HG03575 (cell line): Measurements from ENCODE around the gene RTN4R.

ENCODE experiments used
- ATAC-seq: cut with Tn5 transposase; IDR thresholded peaks from one replicate; pipeline ENCODE4 v1.9.1; 2021; ENCODE audit not compliant: unreplicated experiment, insufficient number of reproducible peaks, low FRiP score; ENCODE audit errors: extremely low read depth

The RTN4R gene

DNA sequence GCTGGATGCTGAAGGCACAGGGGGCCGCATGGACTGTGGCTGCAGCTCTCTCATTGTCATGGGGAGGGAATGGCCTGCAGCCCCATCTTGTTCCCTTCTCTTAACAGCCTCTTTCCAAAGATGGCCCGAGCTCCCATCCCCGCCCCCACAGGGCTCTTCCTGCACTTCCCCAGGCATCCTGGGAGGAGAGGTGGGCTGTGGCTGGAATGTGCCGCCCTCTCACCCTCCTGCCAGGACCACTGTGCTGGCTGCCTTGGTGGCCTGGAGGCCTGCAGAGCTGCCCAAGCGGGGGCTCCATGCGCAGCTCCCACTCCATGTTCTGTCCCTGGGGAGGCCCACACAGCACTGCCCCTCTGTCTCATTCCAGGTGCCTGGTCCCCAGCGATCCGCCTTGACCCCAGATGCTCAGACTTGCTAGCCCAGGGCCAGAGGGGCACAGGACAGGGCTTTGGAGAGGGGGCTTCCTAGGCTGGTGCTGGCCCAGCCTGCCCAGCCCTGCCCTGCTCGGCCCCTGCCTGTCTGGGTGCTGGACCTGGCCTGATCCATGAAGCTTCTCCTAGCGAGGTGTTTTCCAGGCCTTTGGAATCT is 56.6 kb downstream of the RTN4R start:
- ATAC-seq: no peak

DNA sequence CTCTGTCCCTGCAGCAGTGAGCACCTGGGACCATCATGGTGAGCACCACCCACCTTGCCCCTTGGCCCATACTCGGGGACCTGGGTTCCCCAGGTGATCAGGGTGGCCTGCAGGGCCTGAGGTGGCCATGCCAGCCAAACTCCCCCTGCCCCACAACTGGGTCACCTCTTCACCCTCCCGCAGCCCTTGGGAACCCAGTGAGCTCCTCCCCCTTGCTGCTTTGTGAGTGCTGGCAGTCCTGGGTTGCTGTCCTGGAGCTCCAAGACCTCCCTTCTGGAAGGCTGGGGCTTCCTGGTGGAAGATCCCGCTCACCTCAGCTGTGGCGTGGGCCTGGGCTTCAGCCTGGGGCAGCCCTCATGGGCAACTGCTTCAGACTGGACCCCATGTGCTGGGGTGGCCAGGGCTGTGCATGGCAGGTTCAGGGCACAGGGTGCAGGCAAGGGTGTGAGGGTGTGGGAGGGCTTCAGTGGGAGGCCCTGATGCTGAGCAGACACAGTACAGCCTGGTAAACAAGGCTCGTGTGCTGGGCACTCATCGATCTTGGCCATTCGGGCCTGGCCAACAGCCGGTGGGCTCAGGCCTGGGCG is 57.6 kb downstream of the RTN4R start:
- ATAC-seq: no peak

DNA sequence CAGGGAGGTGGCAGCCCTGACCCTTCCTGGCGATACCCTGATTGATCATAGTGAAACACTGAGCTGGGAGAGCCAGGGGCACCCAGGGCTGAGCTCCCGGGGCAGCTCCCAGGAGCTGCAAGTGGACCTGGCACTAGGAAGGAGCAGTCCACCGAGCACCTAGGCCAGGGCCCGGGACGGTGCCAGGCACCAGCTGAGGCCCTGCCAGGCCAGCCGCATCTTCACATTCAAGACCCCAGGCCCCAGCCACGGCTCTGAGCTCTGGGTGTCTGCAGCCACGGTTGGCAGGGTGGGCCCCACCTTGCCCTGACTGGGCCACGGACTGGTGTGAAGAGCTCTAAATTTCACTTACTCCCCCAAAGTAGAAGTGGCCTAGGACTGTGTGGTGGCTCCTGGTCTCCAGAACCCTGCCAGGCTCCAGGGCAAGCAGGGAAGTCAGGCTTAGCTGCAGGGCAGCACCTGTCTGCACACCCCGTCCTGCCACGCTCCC is 58.3 kb downstream of the RTN4R start:
- no peak for ATAC-seq

DNA sequence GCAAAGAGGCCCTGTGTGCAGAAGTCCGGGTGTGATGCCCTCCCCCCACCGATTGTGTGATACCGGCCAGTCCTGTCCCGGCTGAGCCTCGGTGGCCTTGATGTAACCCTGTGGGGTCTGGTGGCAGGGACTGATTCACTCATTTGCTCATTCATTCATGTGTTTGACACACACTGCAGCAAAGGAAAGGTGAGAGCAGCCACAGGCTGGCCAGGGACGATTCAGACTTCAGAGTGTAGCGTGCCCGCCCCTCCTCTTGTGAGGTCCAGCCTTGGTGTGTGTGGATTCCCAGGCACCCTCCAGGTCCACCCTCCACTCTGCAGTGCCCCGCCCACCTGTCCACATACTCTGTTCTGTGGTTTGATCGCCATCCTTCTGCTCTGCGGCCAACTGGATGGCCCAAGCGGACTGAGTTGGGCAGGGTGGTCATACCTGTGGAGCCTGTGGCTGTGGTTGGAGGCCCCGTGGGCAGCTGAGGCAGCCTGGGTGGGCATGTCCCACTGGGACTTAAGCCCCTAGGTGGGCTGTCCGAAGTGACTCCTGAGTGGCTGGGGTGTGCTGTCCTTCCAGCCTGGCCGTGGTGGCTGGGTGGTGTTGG is 59.3 kb downstream of the RTN4R start:
- no peak for ATAC-seq

DNA sequence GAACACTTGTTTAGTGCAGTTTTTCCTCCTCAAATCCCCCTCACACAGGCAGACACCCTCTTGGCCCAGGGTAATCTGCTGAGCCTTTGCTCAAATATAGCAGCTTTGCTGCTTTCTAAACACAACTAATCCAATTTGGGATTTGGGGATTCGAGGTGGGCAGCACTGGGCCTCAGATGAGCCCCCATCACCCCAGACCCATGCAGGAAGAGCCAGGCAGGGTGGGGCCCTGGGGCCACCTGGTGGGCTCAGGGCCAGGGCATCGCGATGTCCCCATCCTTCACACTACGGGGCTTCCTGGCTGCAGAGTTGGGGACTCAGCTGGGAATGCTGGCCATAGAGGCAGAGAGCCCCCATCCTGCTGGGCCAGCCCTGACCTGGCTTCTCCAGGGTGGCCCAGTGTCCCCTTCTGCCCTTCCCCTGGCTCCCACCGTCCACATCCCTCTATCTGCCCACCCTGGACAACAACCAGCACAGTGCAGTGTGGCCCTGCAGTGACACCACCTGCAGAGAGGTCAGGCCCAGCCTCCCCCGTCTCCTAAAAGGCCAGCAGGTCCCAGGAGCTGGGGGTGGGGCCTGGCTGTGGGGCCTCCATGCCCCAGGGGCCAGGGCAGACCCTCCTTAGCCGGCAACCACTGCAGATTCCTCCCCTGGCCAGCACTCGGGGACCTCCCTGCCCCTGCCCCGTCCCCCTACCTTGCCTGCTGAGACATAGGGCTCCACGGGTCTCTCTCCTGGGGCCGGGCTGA is 60.7 kb downstream of the RTN4R start:
- ATAC-seq: no peak

DNA sequence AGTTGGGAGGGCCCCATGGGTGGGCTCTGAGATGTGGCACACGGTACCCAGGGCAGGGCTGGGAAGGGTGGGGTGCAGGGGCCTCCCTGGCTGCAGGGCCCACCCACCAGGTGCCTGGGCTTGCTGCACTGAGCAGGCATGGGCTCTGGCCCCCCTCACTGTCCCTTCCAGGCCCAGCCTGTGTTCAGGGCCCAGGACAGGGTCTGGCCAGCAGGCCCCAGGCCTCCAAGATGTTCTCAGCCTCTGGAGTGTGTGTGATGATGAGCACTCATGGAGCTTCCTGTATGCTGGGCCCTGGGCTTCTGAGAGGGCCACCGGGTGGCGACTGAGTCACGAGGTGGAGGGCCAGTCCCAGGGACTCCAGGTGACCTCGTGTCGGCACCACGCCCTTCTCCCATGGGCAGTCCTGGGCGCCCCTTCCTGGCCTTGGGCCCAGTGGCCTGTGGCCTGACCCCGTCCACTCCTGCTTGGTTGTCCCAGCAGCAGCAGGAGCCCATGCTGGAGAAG is 61.4 kb downstream of the RTN4R start:
- no peak for ATAC-seq

DNA sequence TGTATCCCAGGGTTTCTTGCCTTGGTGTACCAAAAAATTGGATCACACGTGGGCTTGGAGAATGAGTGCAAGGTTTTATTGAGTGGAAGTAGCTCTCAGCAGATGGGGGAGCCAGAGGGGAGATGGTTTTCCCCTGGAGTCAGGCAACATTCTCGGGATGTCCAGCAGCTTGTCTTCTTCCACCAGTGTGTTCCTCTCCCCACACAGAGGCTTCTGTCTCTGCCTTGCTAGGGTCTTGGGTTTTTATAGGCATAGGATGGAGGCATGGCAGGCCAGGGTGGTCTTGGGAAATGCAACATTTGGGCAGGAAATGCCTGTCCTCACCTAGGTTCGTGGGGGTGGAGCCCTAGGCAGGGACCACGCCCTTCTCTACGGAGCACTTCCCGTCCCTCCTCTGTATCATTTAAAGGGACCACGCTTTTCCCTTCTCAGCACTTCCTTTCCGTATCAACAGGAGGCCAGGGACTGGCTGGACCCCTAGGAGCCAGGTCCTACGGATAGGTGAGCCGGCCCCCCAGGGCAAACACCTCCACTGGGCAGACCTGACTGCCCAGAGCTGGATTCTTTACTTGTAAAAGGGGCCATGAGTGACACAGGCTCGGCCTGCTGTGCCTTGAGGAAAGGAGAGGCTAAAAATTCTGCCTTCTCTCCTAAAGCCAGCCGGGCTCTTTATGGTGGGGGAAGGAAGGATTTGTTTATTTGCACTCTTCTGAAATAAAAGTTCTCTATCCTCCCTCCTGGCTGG is 62.0 kb downstream of the RTN4R start:
- no peak for ATAC-seq

DNA sequence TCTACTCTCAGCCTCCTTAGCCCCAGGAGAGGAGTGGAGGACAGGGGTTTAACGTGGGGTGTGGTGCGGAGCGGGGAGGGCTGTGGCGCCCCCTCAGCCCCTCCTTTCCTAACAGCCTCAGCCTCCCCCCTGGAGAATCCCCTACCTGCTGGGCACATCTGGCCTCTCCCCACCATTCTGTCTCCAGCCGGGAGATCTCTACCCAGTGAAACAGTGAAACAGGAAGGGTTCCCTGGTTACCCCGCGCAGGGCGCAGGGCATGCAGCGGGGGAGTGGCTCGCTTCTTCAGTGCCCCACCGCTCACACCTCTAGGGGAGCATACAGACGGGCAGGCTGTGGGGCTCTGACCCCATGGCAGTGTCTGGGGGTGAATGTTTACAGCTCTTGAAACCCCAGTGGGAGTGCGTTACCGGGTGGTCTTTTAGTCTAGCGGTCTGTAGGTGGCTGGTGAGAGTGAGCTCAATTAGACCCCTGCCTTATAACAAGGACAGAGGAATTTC is 62.6 kb downstream of the RTN4R start:
- ATAC-seq: no peak

DNA sequence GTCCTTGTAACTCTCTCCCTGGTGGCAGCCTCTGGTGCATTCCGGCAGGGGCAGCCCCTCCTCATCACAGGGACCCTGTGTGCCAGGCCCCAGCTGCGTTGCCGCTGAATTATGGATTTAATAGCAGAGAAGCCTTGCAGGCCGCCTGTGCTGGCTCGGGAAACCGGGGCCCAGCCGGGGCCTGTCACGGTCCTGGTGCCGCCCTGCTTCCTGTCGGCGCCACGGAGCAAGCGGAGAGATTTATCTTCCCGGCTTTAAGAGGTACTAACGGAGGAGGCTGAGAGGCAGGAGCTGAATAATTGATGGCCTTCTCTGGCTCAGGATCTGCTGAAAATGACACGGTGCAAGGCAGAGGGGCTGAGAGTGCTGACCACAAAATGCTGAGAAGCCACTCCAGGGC is 63.3 kb downstream of the RTN4R start:
- no peak for ATAC-seq

DNA sequence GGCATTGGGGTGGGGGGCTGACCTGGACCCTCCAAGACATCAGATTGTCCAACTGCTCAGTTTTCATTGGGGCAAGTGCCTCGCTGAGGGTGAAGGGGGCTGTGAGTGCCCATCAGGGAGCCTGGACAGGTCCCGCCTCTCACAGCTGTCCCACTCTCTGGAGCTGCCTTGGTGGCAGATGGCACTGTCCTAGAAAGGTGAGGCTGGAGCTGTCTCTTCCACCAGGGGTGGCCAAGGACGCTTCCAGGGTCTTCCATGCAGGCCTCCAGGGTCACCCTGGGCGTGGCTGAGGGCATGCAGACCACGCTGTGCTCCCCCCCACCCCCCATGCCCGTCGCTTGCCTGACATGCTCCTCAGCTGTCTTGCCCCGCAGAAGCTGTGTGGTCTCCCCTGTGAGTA is 63.8 kb downstream of the RTN4R start:
- no peak for ATAC-seq

DNA sequence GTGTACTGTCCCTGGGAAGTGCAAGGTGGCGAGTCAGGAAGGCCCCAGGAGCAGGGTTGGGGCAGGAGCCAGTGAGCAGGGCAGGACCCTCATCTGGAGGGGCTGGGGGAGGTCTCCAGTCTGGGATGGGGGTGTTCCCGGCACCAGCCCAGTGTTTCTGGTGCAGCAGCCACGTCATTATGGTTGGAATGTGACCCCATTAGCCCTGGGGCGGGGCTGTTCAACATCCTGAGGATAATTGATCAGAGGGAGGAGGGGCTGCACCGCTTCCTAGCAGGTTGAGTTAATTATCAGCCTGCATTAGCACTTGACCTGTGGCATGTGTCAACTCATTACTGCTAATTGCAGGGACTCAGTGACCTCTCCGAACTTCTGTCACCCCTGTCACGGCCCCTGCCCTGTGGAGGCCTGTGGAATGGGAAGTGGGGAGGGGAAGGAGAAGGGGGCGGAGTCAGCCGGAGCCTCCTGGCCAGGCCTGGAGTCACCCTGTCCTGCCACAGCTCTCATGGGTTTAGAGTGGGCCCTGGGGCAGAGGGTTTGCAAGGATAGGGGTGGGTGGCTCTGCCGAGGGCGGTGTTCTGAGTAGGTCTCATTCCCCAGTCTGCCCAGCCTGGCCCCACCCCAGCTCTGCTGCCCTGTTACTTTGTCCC is 64.4 kb downstream of the RTN4R start:
- ATAC-seq: no peak

DNA sequence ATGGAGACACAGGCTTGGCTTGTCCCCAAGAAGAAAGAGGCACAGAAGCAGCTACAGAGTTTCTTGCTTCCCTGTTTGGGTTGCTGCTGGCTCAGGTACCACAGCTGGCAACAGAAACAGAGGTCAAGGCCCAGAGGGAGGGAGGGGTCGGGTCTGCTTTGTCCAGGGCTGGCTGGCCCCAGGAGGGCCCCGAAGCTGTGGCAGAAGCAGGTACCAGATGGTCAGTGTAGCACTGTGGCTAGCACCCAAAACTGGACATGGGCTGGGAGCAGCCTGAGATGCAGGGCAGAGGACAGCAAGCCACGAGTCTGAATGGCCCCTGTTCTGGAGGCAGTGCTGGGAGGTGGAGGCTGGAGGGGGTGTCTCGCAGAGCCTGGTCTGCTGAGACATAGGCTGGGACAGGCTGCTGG is 65.0 kb downstream of the RTN4R start:
- no peak for ATAC-seq

DNA sequence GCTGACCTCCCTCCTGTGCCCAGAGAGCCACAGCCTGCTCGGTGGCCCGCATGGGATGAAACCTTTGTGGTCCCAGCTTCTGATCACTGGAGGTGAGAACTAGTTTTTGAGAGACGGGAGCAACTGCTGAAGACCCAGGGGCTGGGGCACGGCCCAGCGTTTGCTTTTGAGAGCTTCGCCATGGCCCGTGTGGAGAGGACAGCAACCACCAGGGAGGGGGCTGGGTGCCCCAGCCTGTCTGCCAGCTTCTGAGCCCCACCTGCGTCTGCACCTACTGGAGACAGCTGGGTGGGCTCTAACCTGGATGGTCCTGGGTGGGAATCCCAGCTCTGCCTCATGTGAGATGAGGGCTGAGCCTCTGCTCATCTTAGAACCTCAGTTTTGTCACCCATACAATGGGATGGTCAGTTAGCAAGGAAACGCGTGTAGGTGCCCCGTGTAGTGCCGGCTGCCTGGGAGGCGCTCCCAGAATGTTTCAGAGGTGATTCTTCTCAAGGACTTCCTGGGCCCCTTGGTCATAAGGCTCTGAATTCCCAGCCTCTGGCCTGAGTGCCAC is 66.2 kb downstream of the RTN4R start:
- no peak for ATAC-seq

DNA sequence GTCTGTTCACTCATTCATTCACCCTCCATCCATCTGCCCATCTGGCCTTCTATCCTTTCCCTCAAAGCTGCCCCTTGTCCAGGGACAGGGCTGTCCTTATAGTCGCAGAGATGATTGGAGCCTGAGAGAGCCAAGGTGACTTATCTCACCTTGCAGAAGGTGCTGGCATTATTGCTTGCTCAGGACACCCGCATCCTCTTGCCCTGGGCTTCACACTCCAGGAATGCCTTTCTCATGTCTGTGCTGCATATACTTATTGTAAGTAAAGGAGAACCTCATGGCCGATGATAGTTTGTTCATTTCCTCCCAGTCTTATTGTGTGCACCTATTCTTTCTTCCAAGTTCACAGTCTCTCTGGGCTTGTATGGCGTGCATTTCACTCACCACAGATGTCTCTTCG is 68.2 kb downstream of the RTN4R start:
- ATAC-seq: no peak

DNA sequence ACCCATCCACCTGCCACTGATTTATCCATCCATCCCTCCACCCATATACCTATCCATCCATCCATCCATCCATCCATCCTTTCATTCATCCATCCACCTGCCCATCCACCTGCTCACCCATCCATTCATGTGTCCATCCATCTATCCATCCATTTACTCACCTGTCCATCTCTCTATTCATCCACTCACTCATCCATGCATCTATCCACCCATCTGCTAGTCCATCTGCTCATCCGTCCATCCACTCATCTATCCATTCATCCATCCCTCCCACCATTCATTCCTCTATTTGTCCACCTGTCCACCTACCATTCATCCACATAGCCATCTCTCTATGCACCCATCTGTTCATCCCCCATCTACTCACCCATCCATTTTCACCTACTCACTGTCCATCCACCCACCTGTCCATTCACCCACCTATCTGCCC is 68.7 kb downstream of the RTN4R start:
- no peak for ATAC-seq

DNA sequence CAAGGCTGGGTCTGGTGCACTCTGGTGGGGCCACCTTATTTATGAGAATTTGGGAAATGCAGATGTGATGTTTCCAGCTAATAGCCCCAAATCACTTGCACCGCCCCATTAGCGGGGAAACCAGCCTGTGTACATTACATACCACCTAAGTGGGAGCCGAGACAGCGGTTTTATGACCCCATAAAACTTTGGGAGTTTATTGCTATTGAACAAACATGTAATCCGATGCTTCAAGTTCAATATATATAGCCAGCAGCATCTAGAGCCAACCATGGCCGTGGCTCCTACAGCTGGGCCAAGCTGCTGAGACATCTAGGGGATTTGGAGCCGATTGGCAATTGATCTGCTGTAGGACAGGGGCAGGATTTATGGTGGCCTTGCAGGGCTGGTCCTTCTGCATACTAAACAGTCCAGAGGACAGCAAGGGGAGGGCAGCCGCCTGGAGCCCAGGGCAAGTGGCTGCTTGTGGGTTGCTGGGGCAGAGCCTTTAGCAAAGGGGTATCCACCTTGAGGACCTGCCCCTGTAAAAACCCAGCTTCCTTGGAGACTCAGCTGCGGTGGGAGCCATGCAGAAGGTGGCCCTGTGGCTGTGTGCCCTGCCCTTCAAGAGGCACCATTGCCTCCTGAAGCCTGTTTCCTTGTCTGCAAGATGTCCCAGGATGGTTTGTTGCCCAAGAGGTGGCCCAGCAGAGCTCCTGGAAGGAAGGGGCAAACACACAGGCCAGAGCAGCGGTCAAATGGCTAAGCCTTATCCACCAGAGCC is 69.4 kb downstream of the RTN4R start:
- ATAC-seq: no peak

DNA sequence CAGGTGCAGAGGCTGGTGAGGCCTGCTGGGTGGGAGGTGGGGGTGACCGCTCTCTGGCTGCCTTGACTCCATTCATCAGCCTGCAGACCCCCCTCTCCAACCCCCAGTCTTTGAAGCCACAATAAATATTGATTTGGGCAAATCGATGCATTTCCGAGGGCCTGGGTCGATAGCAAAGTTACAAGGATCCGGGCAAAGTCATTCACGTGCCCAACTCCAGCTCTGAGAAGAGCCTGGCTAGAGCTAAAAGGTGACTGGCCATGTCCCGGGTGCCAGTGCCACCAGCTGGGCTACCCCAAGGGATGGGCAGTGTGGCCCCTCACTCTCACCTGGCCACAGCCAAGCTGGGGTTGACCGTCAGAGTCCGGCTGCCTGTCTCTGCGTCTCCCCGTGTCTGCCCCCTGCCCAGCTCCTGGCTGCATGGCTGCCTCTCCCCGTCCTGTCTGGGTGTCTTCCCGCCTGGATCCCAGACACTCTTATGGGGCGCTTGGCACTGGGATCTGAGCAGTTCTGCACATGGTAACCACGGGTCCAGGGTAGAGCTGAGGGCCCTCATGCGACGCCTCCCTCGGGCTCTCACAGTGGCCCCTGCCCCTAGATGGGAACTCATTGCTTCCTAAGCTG is 70.6 kb downstream of the RTN4R start:
- no peak for ATAC-seq
